HL-60/S4 treated with phorbol 12-myristate 13-acetate at 8.2 ng/mL for 4 days and 3 days (cell line): ENCODE measurements around the gene FOXD4L1.
"Not testable (repeated sequence)": the region's sequence is repeated elsewhere in the genome, so short reads cannot be mapped to it uniquely, and the experiment has no call there.

Source experiments
- in situ Hi-C: fragments of 300-500 bp; cut with MboI; formaldehyde crosslinking; loops from 2 replicates; pipeline ENCODE4 v1.15.0; 2022; ENCODE audit warnings: low sequenced_read_pairs

The FOXD4L1 gene

DNA sequence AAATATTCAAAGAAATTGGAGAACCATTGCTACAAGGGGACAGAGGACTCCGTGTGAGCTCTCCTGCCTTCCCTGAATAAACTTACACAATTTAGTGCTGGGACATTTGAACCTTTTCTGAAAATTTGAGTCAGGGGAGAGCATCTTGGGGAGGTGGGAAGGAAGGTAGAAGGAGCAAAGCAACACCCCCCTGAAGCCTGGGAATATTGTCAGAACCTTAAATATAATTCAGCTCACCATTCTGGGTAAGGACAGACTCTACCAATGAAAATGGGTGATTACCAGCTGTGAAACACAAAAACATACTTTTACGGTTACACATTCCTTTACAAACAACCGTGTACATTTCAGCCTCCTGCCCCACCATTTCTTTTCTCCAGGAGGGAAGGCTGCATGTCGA, at the start of gene FOXD4L1:
TSS of gene FOXD4L1 (plus strand) at position 301 of the 400 bp plus-strand sequence. CDS start 592 bp downstream, outside the sequence.
- in situ Hi-C loops, result not testable (repeated sequence)

DNA sequence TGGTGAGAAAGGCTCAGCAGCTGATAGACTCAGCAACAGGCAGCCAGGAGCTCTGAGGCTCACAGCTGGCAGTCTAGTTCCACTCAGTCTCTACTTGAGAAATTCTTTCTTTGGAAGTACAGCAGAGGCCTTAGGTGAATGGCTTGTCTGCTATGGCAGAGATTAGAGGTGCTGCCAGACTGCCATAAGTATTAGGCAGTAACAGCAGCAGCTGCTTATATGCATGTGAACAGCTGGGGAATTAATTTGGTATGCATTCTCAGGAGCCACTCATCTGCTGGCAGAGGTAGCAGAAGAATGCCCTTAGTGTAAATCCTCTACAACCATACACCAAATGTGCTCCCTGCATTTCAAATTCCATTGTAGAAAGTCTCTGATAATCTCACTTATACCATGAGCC, 32.7 kb upstream of the FOXD4L1 start:
- in situ Hi-C loops, result not testable (repeated sequence)

DNA sequence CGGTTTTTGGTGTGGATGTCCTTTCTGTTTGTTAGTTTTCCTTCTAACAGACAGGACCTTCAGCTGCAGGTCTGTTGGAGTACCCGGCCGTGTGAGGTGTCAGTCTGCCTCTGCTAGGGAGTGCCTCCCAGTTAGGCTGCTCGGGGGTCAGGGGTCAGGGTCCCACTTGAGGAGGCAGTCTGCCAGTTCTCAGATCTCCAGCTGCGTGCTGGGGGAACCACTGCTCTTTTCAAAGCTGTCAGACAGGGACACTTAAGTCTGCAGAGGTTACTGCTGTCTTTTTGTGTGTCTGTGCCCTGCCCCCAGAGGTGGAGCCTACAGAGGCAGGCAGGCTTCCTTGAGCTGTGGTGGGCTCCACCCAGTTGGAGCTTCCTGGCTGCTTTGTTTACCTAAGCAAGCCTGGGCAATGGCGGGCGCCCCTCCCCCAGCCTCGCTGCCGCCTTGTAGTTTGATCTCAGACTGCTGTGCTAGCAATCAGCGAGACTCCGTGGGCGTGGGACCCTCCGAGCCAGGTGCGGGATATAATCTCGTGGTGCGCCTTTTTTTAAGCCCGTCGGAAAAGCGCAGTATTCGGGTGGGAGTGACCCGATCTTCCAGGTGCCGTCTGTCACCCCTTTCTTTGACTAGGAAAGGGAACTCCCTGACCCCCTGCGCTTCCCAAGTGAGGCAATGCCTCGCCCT, 21.6 kb upstream of the FOXD4L1 start:
- in situ Hi-C loops, result not testable (repeated sequence)

DNA sequence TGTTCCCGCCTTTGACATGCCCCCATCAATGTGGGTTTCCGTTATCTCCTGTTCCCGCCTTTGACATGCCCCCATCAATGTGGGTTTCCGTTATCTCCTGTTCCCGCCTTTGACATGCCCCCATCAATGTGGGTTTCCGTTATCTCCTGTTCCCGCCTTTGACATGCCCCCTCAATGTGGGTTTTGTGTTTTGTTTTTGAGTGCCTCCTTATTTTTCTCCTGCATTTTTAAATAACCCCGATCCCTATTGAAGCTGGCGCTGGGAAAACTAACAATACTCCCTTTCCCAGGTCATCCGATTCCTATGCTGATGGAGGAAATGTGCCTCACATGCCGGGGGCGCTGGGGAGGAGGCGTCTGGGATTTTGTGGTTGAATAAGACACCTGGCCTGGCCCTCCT, 1.9 kb upstream of the FOXD4L1 start:
- in situ Hi-C loops, result not testable (repeated sequence)

DNA sequence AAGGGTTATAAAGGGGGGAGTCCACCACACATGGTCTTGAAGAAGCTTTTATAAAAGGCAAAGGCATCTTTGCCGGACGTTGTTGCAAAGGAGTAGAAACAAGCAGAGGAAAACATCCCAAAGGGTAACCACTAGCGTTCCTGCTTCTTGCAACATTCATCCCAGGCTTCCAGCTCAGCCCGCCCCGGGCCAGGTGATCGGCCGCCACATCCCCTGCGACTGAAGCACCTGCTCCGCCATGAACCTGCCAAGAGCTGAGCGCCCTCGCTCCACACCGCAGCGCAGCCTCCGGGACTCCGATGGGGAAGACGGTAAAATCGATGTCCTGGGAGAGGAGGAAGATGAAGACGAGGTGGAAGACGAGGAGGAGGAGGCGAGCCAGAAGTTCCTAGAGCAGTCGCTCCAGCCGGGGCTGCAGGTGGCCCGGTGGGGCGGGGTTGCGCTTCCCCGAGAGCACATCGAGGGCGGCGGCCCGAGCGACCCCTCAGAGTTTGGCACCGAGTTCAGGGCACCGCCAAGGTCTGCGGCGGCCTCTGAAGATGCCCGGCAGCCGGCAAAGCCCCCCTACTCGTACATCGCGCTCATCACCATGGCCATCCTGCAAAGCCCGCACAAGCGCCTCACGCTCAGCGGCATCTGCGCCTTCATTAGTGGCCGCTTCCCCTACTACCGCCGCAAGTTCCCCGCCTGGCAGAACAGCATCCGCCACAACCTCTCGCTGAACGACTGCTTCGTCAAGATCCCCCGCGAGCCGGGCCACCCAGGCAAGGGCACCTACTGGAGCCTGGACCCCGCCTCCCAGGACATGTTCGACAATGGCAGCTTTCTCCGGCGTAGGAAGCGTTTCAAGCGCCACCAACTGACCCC, 787 bp downstream of the FOXD4L1 start:
- in situ Hi-C loops, result not testable (repeated sequence)

DNA sequence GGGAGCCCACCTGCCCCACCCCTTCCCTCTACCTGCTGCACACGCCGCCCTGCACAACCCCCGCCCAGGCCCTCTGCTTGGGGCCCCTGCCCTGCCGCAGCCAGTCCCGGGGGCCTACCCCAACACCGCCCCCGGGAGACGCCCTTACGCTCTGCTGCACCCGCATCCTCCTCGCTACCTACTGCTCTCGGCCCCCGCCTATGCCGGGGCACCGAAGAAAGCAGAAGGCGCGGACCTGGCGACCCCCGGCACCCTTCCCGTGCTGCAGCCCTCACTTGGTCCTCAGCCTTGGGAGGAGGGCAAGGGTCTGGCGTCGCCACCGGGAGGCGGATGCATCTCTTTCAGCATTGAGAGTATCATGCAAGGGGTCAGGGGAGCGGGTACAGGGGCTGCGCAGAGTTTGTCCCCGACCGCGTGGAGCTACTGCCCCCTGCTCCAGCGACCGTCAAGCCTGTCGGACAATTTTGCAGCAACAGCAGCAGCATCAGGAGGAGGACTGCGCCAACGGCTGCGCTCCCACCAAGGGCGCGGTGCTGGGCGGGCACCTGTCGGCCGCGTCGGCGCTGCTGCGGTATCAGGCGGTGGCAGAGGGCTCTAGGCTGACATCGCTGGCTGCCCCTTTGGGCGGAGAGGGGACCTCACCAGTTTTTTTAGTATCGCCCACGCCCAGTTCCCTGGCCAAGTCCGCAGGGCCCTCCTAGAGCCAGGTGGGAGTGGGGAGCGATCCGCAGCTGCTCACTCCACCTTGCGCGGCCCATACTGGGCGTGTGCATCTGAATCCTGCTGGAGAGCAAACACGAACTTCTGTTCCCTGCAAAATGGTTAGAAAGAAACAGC, 1.6 kb downstream of the FOXD4L1 start:
- in situ Hi-C loops, result not testable (repeated sequence)

DNA sequence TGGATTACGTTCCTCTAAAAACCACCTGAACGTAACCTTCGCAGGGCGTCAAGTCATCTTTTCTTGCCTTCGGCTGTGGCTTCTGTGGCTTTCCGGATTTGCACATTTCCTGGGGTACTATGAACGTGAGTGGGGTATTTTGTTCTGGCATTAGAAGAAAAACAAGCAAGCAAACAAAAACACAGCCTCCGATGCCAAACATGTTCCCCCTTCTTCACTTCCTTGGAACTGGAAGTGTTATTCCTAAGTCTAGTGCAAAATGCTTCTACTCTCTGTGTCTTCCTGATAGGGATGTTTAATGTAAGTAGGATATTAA, 2.2 kb downstream of the FOXD4L1 start:
- in situ Hi-C loops, result not testable (repeated sequence)

DNA sequence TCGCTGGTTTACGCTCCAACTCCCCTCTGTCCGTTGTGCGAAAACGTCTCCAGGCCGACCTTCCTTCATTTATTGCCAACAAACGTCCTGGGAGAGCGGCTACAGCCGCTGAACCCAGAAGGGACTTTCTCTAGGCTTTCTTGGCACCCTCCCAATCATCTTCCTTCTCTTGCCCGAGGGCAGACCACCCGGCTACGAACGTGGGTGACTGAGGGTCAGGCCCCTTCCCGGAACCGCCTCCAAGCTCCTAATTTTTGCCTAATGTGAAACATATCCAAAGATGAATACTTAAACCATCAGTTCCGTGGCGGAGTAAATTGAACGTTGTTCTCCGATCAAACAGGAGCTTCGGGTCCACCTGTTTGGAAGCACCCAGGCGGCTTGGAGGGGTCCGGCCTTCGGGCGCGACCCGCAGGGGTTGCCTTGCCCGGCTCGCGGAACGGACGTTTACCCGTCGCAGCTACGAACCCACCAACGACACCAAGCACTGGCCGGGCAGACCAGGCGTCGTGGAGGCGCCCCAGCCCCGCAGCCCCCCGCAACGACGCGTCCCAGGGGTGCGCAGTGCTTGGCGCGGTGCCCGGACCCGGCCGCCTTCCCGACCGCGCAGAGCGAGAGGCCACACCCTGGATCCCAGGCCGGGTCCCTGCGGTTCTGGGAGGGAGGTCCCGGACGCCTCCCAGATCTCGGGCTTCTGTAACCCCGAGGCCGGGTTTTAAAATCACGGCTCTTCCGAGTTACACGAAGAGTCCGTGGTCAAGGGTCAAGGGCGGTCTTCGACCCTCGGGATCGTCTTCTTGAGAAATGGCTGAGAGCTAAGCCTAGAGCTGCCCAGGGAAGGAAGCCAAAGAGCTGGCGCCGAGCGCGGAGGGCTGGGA, 4.0 kb downstream of the FOXD4L1 start:
- in situ Hi-C loops, result not testable (repeated sequence)

DNA sequence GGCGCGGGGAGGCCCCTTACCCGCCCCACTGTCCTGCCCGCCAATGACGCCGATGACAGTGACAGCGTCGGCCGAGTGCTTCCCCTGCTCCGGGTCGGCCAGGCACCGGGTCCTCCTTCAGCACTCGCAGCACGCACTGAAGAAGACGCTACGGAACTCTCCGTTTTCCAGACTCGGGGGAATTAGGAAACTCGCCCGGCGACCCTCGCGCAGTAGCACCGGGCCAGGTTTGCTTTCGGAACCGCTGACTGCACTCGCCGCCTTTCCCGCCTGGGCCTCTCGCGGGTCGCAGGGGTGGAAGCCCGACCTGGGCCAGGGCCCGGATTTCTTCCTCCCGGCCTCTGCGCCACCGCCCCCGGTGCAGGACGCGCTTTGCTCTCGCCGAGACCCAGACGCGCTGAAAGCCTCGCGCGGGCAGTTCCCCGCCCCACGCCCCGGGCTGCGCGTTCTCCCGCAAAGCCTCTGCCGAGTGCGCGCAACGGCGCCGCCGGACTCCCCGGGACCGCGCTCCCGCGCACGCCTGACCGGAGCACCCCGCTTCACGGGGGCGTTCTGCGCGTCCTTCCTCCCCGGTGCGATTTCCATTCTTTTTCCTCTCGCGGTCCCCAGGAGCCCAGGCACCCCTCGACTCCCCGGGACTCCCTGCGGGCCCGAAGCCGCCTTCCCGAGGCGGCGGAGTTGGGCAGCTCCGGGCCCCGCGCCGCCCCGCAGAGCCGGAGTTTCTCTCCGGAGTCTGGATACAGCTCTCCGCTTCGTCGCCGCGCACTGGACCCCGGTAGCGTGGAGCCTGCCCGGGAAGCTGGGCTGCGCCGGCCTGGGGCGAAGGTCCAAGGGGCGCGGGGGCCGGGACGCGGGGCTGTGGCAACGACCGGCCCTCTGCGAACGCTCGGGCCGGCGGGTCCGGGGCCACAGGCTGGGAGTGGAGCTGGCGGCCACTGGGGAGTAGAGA, 4.9 kb downstream of the FOXD4L1 start:
- in situ Hi-C loops, result not testable (repeated sequence)

DNA sequence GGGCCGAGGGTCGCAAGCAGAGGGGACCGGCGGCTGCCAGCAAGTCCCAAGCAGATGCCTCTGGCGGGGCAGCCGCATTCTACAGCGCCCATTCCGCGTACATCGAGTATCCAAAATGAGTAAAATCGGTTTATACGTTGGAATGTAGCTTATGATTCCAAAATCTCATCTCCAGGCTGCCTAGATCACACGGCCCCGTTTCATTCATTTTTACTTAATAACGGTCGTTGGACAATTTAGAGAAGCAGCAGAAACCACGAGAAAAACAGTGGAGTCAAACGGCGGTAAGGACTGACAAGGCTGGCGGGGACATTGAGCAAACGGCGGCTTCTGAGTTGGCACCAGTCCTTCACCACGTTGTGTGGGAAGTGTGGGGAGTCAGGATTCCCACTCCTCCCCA, 5.6 kb downstream of the FOXD4L1 start:
- in situ Hi-C loops, result not testable (repeated sequence)

DNA sequence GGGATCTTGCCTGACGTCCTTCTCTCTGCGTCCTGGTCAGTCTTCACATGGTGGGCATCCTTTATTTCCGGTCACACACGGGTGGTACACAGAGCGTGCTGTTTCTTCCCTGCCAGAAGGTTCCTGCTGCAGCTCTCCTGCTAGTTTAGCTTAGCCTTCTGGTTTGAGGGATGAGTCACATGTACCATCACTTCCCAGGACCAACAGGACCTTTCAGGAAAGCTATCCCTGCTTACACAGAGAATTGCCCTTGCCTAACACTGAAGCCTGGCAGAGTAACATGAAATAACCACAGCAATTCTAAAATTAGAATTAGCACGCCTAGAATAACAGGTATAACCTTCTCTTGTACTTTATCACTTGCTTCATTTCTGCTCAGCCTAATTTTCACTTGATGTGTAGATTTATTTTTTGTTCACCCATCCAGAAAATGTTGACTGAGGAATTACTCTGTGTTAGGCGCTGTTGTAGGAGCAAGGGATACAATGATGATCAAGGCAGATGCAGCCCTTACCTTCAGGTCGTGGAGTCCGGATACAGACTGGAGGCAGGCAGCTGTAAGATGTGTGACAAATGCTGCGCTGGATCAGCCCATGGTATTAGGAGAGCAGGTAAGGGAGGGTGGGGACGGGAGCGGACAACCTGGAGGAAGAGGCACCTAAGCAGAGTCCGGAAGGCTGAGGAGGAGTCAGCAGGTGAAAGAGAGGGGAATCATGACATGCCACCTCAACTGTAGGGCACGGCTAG, 9.1 kb downstream of the FOXD4L1 start:
- in situ Hi-C loops, result not testable (repeated sequence)

DNA sequence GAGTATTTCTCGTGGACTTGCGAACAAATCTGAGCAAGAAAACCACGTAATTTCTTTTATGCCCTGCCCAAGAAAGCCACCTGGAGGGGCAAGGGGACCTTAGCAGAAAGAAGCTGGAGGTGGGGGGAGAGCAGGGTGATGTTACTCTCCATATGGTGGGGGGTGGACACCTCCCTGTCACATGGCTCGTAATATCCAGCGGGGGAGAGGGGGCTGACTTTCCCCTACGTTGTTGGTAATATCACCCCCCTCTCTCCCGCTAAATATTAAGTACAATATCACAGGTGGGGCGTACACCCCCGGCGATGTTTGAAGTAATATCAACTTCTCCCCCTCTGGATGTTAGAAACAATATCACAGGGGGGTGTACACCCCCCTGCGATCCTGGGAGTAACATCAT, 9.7 kb downstream of the FOXD4L1 start:
- in situ Hi-C loops, result not testable (repeated sequence)

DNA sequence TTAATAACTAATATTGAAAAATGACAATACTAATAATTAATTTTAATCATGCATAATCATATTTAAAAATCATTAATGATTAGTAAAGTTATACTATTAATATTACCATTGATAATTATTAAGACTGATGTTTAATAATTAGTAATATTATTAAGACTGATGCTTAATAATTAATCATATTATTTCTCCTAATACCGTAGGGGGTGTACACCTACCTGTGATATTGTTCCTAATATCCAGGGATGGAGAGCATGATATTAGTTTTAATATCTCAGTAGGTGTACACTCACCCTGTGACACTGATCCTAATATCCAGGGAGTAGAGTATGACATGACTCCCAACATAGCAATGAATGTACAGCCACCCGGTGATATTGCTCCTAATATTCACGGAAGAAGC, 12.4 kb downstream of the FOXD4L1 start:
- in situ Hi-C loops, result not testable (repeated sequence)

DNA sequence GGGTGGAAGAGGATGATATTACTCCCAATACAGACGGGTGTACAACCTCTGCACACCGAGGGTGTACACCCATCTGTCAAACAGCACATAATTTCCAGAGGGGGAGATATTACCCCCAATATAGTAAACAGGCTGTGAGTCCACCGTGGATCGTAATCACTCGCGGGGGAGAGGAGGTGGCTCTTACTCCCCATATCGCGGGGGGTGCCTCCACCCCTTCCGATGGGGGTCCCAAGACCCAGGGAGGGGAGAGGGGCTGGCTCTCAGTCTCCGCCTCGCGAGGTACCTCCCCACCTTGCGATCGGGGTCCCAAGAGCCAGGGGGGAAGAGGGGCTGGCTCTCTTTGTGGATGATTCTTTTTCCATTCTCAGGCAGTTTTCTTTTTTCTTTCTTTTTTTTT, 13.4 kb downstream of the FOXD4L1 start:
- in situ Hi-C loops, result not testable (repeated sequence)

DNA sequence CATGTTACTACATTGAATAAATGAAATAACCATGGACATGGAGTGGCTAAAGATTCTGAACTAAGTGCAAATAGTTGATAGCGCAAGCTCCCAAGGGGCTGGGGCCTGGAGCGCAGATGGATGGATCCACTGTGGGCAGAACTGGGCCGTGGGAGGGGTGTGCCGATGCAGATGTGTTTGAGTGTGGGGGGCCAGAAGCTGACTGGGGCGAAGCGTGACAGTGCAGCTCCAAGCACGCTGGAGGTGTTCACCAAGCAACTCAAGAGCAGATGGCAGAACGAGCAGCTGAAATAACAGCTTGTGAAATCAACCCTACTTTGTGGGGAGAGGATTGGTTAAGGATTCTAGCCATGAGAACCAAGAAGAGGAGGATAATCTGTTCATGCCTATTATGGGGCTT, 17.0 kb downstream of the FOXD4L1 start:
- in situ Hi-C loops, result not testable (repeated sequence)

DNA sequence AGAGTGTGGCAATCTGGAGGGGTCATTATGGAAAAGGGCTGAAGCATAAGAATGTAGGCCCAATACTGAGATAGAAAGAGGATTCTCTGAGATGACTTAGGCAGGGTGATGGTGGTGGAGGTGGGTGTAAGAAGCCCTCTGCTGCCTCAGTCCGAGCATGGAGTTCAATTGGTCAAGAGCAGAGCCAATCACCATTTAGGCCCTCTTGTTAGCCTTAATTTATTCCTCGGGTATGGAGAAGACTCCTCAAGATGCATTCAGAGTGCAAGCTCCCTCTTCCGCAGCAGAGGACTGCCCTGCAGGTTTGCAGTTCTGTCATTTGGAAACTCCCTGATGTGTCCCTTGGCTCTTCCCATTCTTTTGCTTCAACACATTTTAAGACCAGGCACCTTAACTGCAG, 17.5 kb downstream of the FOXD4L1 start:
- in situ Hi-C loops, result not testable (repeated sequence)

DNA sequence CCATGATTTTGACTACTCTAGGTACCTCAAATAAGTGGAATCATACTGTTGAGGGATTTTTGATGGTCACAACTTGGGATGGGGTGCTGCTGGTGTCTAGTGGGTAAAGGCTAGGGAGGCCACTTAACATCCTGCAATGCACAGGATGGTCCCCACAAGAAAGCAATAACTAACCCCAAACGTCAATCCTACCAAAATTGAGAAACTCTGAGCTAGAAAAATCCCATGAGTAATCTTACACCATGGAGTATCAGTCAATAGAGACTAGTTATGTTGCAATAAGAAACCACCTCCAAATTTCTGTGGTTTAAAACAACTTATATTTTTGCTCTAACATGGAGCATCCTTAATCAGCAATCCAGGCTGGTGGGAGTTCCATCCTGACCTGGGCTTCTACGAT, 18.6 kb downstream of the FOXD4L1 start:
- in situ Hi-C loops, result not testable (repeated sequence)

DNA sequence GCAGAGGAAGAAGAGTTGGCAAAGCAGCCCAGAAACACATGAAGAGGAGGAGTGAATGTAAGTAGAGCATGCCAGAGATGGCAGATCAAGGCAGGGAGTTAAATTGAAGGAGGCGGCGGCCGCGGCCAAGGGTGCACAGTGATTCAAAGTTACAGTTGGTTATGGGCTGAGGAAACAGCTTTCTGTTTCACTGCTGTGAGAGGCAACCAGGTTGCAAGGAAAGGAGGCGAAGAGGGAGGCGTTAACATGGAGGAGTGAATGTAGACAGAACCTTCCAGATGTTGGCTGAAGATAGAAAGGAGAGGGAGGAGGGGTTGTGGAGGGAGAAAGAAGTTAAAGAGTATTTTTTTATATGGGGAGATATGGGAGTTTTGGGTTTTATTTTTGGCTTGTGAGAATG, 22.4 kb downstream of the FOXD4L1 start:
- in situ Hi-C loops, result not testable (repeated sequence)

DNA sequence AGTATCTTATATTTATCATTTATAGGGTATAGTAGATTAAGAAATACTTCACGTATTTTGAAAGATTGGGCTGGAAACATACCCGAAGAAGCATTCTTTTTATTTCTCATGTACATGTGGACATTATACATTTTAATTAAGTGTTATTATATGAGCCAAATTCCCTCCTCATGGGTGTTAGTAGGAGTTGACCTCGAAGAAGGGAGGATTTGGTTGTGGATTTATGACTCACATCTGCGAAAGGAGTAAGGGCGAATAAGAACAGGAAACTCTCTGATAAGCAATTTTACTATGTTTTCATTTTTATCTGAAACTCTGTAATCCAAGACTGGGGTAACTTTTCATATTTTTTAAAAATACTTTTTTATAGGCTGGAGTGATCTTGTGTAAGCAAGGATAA, 23.0 kb downstream of the FOXD4L1 start:
- in situ Hi-C loops, result not testable (repeated sequence)
